ENCODE data around the gene CDK9. TPM values are rescaled to one million over a fixed set of nuclear protein-coding genes. Genes with fewer than 3 reads are reported as not detected.
A peak's percentile ranks its signal among the peaks of the same experiment; 100 is the strongest.

The CDK9 gene
- polyA plus RNA-seq (2013, experiment 1 of 2), result 61.8 TPM
- polyA plus RNA-seq (2013, experiment 2 of 2), result 57.8 TPM

DNA sequence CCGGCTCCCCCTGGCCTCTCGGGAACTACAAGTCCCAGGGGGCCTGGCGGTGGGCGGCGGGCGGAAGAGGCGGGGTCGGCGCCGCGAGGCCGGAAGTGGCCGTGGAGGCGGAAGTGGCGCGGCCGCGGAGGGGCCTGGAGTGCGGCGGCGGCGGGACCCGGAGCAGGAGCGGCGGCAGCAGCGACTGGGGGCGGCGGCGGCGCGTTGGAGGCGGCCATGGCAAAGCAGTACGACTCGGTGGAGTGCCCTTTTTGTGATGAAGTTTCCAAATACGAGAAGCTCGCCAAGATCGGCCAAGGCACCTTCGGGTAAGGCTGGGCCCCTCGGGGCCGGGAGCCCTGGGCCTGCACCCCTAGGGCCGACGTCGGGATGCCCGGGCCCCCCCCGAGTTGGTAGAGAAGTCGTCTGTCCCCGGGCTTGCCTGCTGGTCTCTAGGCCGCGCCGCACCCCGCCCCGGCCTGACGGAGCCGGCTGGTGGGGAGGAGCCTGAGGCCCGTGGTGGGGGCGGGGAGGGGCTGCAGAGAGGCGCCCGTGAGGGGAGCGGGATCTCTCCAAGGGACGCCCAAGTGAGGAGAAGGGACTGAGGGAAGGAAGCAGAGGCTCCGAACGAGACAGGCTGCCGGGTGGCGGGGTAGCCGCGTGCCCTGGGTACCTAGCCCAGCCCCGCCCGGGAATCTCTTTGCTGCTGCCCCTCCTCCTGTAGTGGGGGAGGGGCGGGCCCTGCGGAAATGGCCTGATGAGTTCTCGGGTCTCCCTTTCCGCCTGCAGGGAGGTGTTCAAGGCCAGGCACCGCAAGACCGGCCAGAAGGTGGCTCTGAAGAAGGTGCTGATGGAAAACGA, at the start of gene CDK9:
Gene CDK9, plus strand, starts transcription at position 102 of the 840 bp plus-strand sequence. Its CDS starts 115 bp downstream, at position 217.
- no peaks in the 10 kb centered on the region for H3K9me3 ChIP-seq (ENCODE audit: insufficient read depth, low read depth, low read length)
- peaks cover 43% of the 10 kb centered on the region for H3K36me3 ChIP-seq (ENCODE audit: insufficient read depth, low read length)
- under 1% methylated on average over 75 of the region's 75 CpGs for WGBS

DNA sequence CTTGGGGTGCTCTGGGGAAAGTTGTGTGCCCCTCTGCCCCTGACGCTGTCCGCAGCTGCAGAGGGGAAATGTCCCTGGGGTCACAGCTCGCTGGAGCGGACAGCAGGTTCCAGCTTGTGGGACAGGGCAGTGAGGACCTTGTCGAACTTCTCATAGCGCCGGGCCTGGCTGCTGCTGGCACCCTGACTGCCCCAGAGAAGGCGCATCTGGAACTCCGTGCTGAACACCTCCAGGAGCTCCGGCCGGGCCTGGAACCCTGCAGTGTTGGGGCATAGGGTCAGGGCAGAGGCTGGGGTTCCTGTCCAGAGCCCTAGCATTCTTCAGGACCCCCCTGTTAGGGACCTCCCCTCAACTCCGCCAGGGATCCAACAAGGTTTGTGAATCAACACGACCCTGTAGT, 47.2 kb upstream of the CDK9 start:
- H3K9me3 ChIP-seq (ENCODE audit: insufficient read depth, low read depth, low read length), result no peaks in the 10 kb centered on the region
- H3K9ac ChIP-seq (ENCODE audit: low read depth, low read length), result no peak overlapping the region
- H3K27ac ChIP-seq (ENCODE audit: low read depth, low read length), result no peak overlapping the region
- no peaks in the 10 kb centered on the region for H3K36me3 ChIP-seq (ENCODE audit: insufficient read depth, low read length)
- no peak overlapping the region for H3K4me3 ChIP-seq (ENCODE audit: low read length)
- 93% methylated on average over 12 of the region's 13 CpGs for WGBS
- H3K4me1 ChIP-seq (ENCODE audit: insufficient read depth, low read length), result peaks cover 3% of the 10 kb centered on the region
- H3K27me3 ChIP-seq (ENCODE audit: insufficient read depth, low read length), result peaks cover 4% of the 10 kb centered on the region; the same call in 1 of the 2 replicates

More for the DNA sequence above, at the start of gene CDK9:
- peak within 1 kb of the TSS; percentile 97 for H3K27ac ChIP-seq (ENCODE audit: low read depth, low read length)
- H3K4me1 ChIP-seq (ENCODE audit: insufficient read depth, low read length), result peaks cover 5% of the 10 kb centered on the region; the same call in 1 of the 2 replicates
- no peaks in the 10 kb centered on the region for H3K27me3 ChIP-seq (ENCODE audit: insufficient read depth, low read length)
- H3K4me3 ChIP-seq (ENCODE audit: low read length), result peak within 1 kb of the TSS; percentile 91
- peak within 1 kb of the TSS; percentile 93 for H3K9ac ChIP-seq (ENCODE audit: low read depth, low read length)

DNA sequence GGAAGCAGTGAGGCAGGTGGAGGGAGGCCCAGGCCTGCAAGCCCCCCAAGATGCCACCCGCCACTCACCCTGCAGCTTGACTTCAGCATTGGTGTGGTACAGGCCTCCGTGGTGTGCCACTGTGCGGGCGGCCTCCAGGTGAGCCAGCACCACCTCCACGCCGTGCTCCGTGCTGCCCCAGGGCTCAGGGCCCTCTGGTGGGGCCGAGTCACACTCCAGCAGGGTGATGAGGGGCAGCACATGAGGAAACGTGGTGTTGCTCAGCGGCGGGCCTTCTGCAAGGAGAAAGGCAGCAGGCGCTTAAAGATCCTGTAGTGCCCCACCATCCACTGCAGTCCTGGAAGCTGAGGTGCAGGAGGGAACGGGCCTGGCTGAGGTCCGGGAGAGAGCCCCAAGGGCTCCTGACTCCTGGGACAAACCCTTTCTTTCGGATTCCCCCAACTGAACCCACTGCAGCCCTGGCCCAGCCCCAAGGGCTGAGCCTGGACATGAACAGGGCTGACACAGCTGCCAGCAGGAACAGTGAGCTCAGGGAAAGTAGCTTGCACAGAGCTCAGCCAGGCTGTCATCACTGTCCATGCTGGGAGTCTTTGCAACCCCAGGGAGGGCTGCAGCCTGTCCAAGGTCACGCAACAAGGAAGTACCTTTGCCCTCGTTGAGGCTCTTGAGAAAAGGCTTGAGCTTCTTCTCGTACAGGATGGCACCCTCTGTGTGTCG, 46.1 kb upstream of the CDK9 start:
- H3K27me3 ChIP-seq (ENCODE audit: insufficient read depth, low read length), result peaks cover 4% of the 10 kb centered on the region; the same call in 1 of the 2 replicates
- no peaks in the 10 kb centered on the region for H3K4me1 ChIP-seq (ENCODE audit: insufficient read depth, low read length)
- H3K27ac ChIP-seq (ENCODE audit: low read depth, low read length), result no peak overlapping the region
- 88% methylated on average over 19 of the region's 19 CpGs for WGBS
- no peak overlapping the region for H3K4me3 ChIP-seq (ENCODE audit: low read length)
- H3K9me3 ChIP-seq (ENCODE audit: insufficient read depth, low read depth, low read length), result no peaks in the 10 kb centered on the region
- H3K9ac ChIP-seq (ENCODE audit: low read depth, low read length), result no peak overlapping the region
- H3K36me3 ChIP-seq (ENCODE audit: insufficient read depth, low read length), result no peaks in the 10 kb centered on the region

- H3K27me3 ChIP-seq (ENCODE audit: insufficient read depth, low read length), result peaks cover 4% of the 10 kb centered on the region; the same call in 1 of the 2 replicates
- peak overlapping the region; percentile 53 for H3K4me3 ChIP-seq (ENCODE audit: low read length)
- WGBS, result 4% methylated on average over 38 of the region's 38 CpGs
- H3K9ac ChIP-seq (ENCODE audit: low read depth, low read length), result no peak overlapping the region
- no peaks in the 10 kb centered on the region for H3K9me3 ChIP-seq (ENCODE audit: insufficient read depth, low read depth, low read length)
- H3K36me3 ChIP-seq (ENCODE audit: insufficient read depth, low read length), result no peaks in the 10 kb centered on the region
- H3K27ac ChIP-seq (ENCODE audit: low read depth, low read length), result no peak overlapping the region; the same call in 1 of the 2 replicates
- no peaks in the 10 kb centered on the region for H3K4me1 ChIP-seq (ENCODE audit: insufficient read depth, low read length)
Measured at GRCh38 chr9:127741831-127742434, 43.9 kb upstream of the CDK9 start.

- Histone ChIP-seq H3K4me3 (ENCODE audit: low read length) (peak overlapping the region; percentile 53), H3K4me1 (ENCODE audit: insufficient read depth, low read length) (no peaks in the 10 kb centered on the region), H3K9me3 (ENCODE audit: insufficient read depth, low read depth, low read length) (no peaks in the 10 kb centered on the region), H3K36me3 (ENCODE audit: insufficient read depth, low read length) (no peaks in the 10 kb centered on the region), H3K27me3 (ENCODE audit: insufficient read depth, low read length) (peaks cover 4% of the 10 kb centered on the region; the same call in 1 of the 2 replicates), H3K27ac (ENCODE audit: low read depth, low read length) (no peak overlapping the region; the same call in 1 of the 2 replicates), H3K9ac (ENCODE audit: low read depth, low read length) (no peak overlapping the region)
- WGBS, result under 1% methylated on average over 33 of the region's 33 CpGs
Measured at GRCh38 chr9:127742435-127743088, 43.3 kb upstream of the CDK9 start.

DNA sequence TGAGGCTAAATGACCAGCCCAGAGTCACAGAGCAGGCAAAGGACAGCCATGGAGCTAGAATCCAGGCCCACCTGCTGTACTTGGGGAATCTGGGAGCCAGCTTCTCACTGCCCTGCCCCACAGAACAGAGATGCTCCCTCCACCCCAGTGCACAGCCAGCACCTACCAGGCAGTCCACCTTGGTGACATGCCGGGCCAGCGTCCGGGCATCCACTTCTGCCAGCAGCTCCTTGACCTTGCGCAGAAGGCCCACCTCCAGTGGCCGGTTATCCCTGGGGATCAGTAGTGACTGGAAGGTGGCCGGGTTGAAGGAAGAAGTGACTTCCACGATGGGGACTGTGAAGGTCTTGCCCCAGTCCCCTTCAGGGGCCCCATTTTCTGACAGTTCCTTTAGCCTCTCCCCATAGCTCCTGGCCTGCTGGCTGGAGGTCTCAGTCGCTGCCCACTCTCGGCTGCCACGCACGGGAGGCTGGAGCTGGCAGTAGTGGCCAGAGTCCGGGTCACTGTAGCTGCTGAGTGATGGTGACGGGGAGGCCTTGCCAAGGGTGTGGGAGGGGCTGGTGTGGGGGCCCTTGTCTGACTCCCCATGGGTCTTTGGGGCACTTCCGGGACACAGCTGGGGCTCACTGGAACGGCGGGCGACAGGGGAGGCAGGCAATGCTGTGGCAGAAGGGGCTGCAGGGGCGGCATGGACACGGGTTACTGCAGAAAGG, 41.3 kb upstream of the CDK9 start:
- Histone ChIP-seq H3K27ac (ENCODE audit: low read depth, low read length) (no peak overlapping the region), H3K4me1 (ENCODE audit: insufficient read depth, low read length) (no peaks in the 10 kb centered on the region), H3K36me3 (ENCODE audit: insufficient read depth, low read length) (peaks cover 12% of the 10 kb centered on the region), H3K4me3 (ENCODE audit: low read length) (no peak overlapping the region), H3K27me3 (ENCODE audit: insufficient read depth, low read length) (peaks cover 4% of the 10 kb centered on the region; the same call in 1 of the 2 replicates), H3K9ac (ENCODE audit: low read depth, low read length) (no peak overlapping the region), H3K9me3 (ENCODE audit: insufficient read depth, low read depth, low read length) (no peaks in the 10 kb centered on the region)
- 93% methylated on average over 19 of the region's 19 CpGs for WGBS

DNA sequence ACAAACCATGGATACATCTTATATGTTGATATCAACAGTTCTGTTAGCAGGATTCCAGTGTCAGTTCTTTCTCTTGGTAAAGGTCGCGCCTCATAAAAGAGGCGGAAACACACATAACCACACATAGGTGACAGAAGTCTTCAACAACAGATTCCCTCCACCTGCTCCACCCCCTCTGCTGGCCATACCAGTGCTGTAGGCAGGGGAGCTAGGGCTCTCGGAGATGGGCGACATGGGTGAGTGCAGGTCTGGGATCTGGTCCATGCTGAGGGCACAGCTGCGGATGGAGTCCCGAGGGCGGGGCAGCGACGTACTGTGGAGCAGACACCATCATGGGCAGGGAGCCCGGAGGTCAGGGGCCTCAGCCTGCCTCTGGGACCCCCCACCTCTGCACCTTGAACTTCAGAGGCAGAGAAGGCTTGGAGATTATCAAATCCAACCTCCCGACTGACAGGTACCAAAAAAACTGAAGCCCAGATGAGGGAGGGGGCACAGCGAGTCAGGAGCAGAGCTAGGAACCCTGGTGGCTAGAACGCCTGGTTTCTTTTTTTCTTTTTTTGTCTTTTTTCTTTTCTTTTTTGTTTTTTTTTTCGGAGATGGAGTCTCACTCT, 38.8 kb upstream of the CDK9 start:
- Histone ChIP-seq H3K27me3 (ENCODE audit: insufficient read depth, low read length) (peaks cover 6% of the 10 kb centered on the region), H3K27ac (ENCODE audit: low read depth, low read length) (no peak overlapping the region), H3K9me3 (ENCODE audit: insufficient read depth, low read depth, low read length) (no peaks in the 10 kb centered on the region), H3K4me3 (ENCODE audit: low read length) (no peak overlapping the region), H3K9ac (ENCODE audit: low read depth, low read length) (no peak overlapping the region), H3K4me1 (ENCODE audit: insufficient read depth, low read length) (no peaks in the 10 kb centered on the region), H3K36me3 (ENCODE audit: insufficient read depth, low read length) (peaks cover 14% of the 10 kb centered on the region)
- WGBS, result 81% methylated on average over 15 of the region's 15 CpGs

GRCh38 chr9:127749090-127749787, 36.6 kb upstream of the CDK9 start:
- Histone ChIP-seq H3K9ac (ENCODE audit: low read depth, low read length) (no peak overlapping the region), H3K36me3 (ENCODE audit: insufficient read depth, low read length) (peaks cover 14% of the 10 kb centered on the region), H3K27me3 (ENCODE audit: insufficient read depth, low read length) (peaks cover 27% of the 10 kb centered on the region), H3K27ac (ENCODE audit: low read depth, low read length) (no peak overlapping the region), H3K4me3 (ENCODE audit: low read length) (no peak overlapping the region), H3K9me3 (ENCODE audit: insufficient read depth, low read depth, low read length) (no peaks in the 10 kb centered on the region), H3K4me1 (ENCODE audit: insufficient read depth, low read length) (no peaks in the 10 kb centered on the region)
- 94% methylated on average over 26 of the region's 26 CpGs for WGBS

- H3K27ac ChIP-seq (ENCODE audit: low read depth, low read length), result no peak overlapping the region
- no peak overlapping the region for H3K9ac ChIP-seq (ENCODE audit: low read depth, low read length)
- peaks cover 14% of the 10 kb centered on the region for H3K36me3 ChIP-seq (ENCODE audit: insufficient read depth, low read length)
- WGBS, result 31% methylated on average over 10 of the region's 10 CpGs
- no peak overlapping the region for H3K4me3 ChIP-seq (ENCODE audit: low read length)
- H3K27me3 ChIP-seq (ENCODE audit: insufficient read depth, low read length), result peaks cover 46% of the 10 kb centered on the region
- H3K4me1 ChIP-seq (ENCODE audit: insufficient read depth, low read length), result 0 out of 2 replicates have a peak, but pooled peaks cover 3% of the 10 kb centered on the region
- no peaks in the 10 kb centered on the region for H3K9me3 ChIP-seq (ENCODE audit: insufficient read depth, low read depth, low read length)
Measured at GRCh38 chr9:127751269-127752054, 34.4 kb upstream of the CDK9 start.

Measured in HUES64 (cell line).